ENCODE results near the gene PRM2.

Gene PRM2

DNA sequence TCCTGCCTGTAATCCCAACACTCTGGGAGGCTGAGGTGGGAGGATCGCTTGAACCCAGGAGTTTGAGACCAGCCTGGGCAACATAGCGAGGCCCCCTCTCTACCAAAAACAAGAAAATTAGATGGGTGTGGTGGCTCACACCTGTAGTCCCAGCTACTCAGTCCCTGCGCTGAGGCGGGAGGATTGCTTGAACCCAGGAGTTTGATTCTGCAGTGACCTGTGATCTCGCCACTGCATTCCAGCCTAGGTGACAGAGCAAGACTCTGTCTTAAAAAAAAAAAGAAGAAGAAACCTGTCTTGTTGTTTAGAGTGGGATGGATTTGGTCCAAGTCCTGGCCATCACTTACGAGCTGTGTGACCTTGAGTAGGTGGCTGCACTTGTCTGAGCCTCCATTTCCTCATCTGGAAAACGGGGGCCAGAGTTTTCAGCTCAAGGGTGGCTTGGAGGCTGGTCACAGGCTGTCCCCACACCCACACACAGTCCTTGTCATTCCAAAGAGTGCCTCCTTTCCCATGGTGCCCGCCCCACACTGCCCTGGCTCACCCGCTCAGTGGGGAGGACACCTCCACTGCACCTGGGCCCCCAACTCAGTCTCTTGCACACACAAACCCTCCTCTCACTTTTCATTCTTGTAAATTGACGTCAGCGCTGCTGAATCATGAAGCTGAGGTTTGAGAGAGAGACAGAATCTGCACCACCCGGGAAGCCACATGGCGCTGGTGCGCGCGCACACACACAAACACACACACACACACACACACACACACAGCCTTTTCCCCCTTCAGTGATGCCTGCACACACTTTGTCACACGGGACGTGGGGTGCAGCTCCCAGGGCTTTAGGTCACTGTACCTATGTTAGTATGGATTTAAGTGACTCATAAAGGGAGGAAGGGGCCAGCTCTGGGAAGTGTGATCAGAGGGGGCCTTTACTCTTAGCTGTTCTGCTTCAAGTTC is 24.5 kb downstream of the PRM2 start:
- ChIA-PET POLR2A (ENCODE audit: low non-redundant PET) (interaction anchor here (0.6 kb wide), 1 partner anchor 74 kb away, joined by 4 read pairs; no protein-coding TSS in a partner anchor), CTCF (interaction anchor here (0.6 to 1.6 kb wide), 2 partner anchors 69 to 288 kb away, joined by 4 to 6 read pairs; no protein-coding TSS in a partner anchor)
- H3K27ac ChIP-seq = no peak overlapping the region
- no peak for DNase-seq (ENCODE audit: low spot score)
- TF ChIP-seq, protein P1, sequence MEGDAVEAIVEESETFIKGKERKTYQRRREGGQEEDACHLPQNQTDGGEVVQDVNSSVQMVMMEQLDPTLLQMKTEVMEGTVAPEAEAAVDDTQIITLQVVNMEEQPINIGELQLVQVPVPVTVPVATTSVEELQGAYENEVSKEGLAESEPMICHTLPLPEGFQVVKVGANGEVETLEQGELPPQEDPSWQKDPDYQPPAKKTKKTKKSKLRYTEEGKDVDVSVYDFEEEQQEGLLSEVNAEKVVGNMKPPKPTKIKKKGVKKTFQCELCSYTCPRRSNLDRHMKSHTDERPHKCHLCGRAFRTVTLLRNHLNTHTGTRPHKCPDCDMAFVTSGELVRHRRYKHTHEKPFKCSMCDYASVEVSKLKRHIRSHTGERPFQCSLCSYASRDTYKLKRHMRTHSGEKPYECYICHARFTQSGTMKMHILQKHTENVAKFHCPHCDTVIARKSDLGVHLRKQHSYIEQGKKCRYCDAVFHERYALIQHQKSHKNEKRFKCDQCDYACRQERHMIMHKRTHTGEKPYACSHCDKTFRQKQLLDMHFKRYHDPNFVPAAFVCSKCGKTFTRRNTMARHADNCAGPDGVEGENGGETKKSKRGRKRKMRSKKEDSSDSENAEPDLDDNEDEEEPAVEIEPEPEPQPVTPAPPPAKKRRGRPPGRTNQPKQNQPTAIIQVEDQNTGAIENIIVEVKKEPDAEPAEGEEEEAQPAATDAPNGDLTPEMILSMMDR (conservative IDR thresholded peaks at IDR 0.05; ENCODE audit: low read depth) = no peak

DNA sequence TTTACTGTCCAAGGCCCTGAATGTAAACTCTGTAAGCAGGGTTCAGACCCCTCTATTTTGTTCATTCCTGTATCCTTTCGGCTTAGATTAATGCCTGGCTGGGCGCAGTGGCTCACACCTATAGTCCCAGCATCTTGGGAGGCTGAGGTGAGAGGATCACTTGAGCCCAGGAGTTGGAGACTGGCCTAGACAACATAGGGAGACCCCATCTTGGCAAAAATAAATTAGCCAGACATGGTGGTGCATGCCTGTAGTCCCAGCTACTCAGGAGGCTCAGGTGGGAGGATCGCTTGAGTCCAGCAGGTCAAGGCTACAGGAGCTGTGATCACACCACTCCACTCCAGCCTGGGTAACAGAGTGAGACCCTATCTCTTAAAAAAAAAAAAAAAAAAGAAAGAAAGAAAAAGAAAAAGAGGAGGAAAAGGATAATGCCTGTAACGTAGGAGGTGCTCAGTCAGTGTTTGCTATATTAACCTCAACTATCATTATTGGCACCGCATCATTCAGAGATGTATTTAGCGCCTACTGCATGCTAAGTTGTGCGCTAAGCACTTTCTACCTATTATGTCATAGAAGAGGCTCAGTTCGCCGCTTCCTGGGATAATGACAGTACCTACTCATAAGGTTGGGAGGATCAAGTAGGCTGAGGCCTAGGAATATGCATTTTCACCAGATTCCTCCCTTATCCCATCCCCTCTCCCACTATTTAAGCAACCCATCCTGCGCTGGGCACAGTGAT is 25.3 kb downstream of the PRM2 start:
- TF ChIP-seq, protein P1 (conservative IDR thresholded peaks at IDR 0.05; ENCODE audit: low read depth) = no peak
- CTCF ChIA-PET = no interaction called here

DNA sequence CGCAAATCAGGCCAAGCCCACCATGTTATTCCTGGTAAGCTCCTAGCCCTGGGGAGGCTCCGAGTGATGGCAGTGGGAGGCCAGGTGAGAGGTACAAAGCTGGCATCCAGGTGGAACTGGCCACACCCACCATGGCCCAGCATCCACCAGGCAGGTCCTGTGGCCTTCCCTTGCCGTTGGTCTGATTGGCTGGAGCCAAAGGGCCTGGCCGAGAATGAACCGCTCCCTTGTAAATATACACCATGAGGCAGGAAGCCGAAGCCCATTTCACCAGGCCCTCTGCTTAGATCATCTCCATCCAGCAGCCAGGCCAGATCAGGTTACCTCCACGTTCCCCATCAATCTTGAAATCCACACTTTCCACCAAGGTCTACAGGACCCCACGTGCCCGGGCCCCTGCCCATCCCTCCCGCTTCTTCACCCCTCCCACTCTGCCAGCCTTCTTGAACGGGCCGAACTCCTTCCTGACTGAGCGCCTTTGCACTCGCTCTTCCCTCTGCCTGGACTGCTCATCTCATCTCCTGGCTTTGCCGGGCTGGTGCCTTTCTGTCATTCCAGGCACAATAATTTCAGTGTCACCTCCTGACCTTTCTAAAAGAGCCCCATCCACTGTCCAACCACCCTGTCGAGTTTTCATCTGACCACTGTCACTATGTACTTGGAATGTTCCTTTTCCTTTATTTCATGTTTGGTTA is 26.0 kb downstream of the PRM2 start:
- no peak overlapping the region for H3K27ac ChIP-seq
- DNase-seq (ENCODE audit: low spot score) = no peak
- POLR2A ChIA-PET (ENCODE audit: low non-redundant PET) = no interaction called here
- TF ChIP-seq, protein P1 (conservative IDR thresholded peaks at IDR 0.05; ENCODE audit: low read depth) = no peak
- CTCF ChIA-PET = no interaction called here

More for the DNA sequence above, 25.3 kb downstream of the PRM2 start:
- no peak for DNase-seq (ENCODE audit: low spot score)
- no peak overlapping the region for H3K27ac ChIP-seq
- POLR2A ChIA-PET (ENCODE audit: low non-redundant PET) = no interaction called here

DNA sequence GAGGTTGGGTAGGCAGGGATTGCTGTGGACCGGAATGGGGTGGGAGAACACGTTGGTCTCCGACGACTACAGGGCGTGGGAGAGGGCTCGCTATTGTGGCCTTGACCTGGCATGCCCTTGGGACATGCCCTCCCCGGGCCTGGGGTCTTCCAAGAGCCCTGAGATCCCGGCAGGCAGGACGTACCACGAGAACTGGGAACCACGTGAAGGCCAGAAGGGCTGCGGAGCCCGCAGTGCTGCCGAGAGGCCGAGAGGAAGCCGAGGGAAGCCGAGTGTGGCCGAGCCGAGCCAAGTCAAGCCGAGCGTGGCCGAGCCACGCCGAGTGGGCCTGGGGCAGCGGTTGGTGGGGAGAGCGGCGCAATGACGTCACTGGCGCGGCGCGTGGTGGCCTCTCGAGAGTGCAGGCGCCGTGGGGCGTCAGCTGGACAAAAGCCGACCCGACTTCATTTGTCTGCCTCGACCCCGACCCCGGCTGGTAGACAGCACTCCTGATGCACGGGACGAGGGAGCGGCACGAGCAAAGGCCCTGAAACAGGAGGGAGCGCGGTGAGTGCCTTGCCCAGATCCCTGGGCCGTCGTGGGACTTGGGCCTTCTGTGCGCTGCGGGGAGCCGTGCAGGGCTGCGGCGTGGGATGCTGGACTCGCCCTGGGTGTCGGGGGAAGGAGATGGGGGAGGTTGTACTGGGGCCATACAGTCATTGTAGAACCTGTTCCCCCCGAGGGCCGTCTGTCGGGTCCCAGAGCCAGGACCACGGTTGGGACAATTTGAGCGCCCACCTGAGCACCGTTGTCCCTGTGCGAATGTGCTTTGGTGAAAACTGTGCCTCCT is 26.8 kb downstream of the PRM2 start:
- DNase-seq (ENCODE audit: low spot score) = no peak
- TF ChIP-seq, protein P1 (conservative IDR thresholded peaks at IDR 0.05; ENCODE audit: low read depth) = no peak
- no peak overlapping the region for H3K27ac ChIP-seq
- ChIA-PET CTCF (no interaction called here), POLR2A (ENCODE audit: low non-redundant PET) (no interaction called here)

DNA sequence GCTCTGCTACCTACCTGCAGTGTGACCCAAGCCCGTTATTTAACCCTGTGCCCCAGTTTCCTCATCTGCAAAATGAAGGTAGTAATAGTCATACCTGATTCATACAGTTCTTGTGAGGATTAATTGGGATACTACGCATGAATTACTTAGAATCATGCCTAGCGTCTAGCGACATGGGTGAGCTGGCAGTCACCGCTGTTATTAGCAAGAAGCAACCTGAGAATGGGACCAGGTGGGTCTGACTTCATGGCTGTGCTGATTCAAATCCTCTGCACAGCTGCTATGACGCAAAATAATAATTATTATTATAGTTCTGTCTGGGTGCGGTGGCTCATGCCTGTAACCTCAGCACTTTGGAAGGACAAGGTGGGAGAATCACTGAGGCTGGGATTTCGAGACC is 28.1 kb downstream of the PRM2 start:
- no peak for DNase-seq (ENCODE audit: low spot score)
- TF ChIP-seq, protein P1 (conservative IDR thresholded peaks at IDR 0.05; ENCODE audit: low read depth) = no peak
- ChIA-PET CTCF (no interaction called here), POLR2A (ENCODE audit: low non-redundant PET) (no interaction called here)
- no peak overlapping the region for H3K27ac ChIP-seq
